Activated T-cell treated with anti-CD3 and anti-CD28 coated beads, Interleukin-2, amount 50 U/mL, for 24 hours (primary cell): Measurements from ENCODE around the gene DCAF12.
"Not testable (repeated sequence)": the region's sequence is repeated elsewhere in the genome, so short reads cannot be mapped to it uniquely, and the experiment has no call there.

Source experiments
- DNase-seq: peaks from one replicate; pipeline ENCODE4 v3.0.0-alpha.2; 2020
- H3K27ac Mint-ChIP-seq: 2 replicates; pipeline ENCODE4 v1.8.0; 2020; ENCODE audit warnings: mild to moderate bottlenecking, mixed read lengths
- H3K27me3 Mint-ChIP-seq: 2 replicates; pipeline ENCODE4 v1.8.0; 2020; ENCODE audit warnings: mixed read lengths
- H3K36me3 Mint-ChIP-seq: 2 replicates; pipeline ENCODE4 v1.8.0; 2020; ENCODE audit warnings: low read depth, mixed read lengths
- H3K4me1 Mint-ChIP-seq: 2 replicates; pipeline ENCODE4 v1.8.0; 2020; ENCODE audit warnings: low read depth, mixed read lengths
- H3K4me3 Mint-ChIP-seq: 2 replicates; pipeline ENCODE4 v1.8.0; 2020; ENCODE audit warnings: mild to moderate bottlenecking, moderate library complexity, mixed read lengths
- H3K9me3 Mint-ChIP-seq: 2 replicates; pipeline ENCODE4 v1.8.0; 2020; ENCODE audit warnings: mixed read lengths

The DCAF12 gene

DNA sequence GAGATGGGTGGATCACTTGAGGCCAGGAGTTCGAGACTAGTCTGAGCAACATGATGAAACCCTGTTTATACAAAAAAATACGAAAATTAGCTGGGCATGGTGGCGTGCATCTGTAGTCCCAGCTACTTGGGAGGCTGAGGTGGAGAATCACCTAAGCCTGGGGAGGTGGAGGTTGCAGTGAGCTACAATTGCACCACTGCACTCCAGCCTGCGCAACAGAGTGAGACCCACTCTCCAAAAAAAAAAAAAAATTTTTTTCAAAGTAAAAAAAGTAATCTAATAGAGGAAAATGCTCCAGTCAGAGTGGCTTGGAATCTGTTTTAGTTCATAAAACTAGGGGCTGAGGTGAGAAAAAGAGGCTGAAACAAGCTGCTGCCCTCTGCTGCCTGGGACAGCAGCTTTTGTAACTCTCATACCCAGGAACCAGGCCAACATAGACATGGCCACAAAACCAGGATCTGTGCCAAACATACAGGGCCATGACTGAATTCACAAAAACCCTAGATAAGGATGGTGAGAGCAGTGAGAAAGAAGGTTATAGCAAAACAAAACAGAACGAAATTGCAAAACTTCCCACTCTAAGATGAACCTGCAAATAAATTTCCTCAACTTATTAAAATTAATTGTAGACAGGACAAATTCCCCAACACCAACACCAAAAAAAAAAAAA is 13.1 kb upstream of the DCAF12 start:
- Mint-ChIP-seq H3K27ac (no peak overlapping the region), H3K9me3 (no peaks in the 10 kb centered on the region), H3K4me1 (peaks cover 2% of the 10 kb centered on the region), H3K36me3 (no peaks in the 10 kb centered on the region), H3K27me3 (no peaks in the 10 kb centered on the region), H3K4me3 (no peak overlapping the region)
- no peak for DNase-seq

DNA sequence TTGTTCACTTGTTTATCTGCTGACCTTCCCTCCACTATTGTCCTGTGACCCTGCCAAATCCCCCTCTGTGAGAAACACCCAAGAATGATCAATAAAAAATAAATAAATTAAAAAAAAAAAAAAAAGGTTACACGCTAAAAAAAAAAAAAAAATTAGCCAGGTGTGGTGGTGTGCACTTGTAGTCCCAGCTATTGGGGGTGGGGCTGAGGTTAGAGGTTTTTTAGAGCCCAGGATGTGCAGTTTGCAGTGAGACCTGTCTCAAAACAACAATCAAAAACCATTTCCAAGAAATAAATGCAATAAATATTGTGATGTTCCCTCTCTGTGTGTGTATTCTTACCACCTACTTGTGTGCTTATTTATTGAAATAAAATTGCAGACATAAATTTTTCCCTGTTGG is 12.1 kb upstream of the DCAF12 start:
- not testable (repeated sequence) for H3K27me3 Mint-ChIP-seq, H3K4me3 Mint-ChIP-seq, H3K36me3 Mint-ChIP-seq, H3K4me1 Mint-ChIP-seq, H3K9me3 Mint-ChIP-seq, H3K27ac Mint-ChIP-seq, DNase-seq

DNA sequence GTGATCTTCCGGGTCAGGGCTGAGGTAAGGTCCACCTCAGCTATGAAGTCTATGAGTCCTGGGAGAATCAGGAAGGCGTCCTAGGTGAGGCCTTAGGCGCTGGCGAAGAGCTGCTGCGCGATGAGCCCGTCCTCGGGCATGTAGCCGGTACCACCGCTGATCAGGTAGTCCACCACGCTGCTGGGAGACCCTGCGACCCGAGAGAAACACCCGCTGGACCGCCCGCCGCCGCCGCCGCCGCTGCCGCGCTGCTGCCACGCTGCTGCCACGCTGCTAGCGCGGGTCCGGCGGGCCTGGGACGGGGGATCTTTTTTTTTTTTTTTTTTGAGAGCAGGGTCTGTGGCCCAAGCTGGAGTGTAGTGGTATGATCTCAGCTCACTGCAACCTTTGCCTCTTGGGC is 8.0 kb upstream of the DCAF12 start:
- Mint-ChIP-seq H3K4me3 (no peak overlapping the region), H3K27me3 (no peaks in the 10 kb centered on the region), H3K4me1 (peaks cover 2% of the 10 kb centered on the region), H3K27ac (no peak overlapping the region), H3K36me3 (no peaks in the 10 kb centered on the region), H3K9me3 (no peaks in the 10 kb centered on the region)
- no peak for DNase-seq

DNA sequence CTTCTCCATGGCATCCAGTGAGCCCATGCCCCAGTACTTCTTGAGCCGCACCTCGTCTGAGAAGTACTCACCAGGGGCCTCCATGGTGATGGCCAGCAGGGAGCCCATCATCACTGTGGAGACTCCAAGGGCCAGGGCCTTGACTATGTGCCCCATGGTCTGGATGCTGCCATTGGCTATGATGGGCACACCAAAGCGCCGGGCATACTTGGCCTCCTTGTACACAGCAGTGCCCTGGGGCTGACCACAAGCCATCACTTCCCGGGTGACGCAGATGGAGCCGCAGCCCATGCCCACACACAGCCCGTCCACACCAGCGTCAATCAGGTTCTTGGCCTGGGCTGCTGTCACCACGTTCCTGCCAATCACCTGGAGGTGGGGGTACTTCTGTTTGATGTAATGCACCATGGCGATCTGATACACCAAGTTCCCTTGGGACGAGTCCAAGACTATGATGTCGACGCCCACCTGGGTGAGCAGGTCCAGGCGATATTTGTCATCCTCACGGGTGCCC is 7.0 kb upstream of the DCAF12 start:
- H3K4me3 Mint-ChIP-seq, result no peak overlapping the region
- DNase-seq, result peak; percentile 2
- H3K36me3 Mint-ChIP-seq, result no peaks in the 10 kb centered on the region
- H3K27ac Mint-ChIP-seq, result no peak overlapping the region
- no peaks in the 10 kb centered on the region for H3K27me3 Mint-ChIP-seq
- H3K4me1 Mint-ChIP-seq, result no peaks in the 10 kb centered on the region
- H3K9me3 Mint-ChIP-seq, result no peaks in the 10 kb centered on the region

DNA sequence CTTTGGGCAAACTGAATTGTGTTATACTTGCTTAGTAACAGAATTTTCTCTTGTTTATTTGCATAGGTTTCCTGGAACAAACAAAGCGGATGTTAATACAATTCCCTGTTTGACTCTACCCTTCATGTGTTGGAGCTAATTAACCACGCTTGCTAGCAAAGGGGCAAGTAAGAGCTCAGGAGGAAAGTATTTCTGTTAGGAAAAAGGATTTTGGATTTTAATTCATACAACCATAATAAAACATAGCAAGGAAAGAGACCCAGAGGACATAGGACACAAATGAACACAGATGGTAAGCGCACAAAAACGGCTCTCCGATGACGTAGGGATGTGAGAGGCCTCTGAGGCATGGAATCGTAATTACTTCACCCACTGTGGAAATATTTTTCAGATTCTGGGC is 5.1 kb upstream of the DCAF12 start:
- Mint-ChIP-seq H3K27ac (no peak overlapping the region), H3K4me3 (no peak overlapping the region), H3K36me3 (peaks cover 2% of the 10 kb centered on the region), H3K9me3 (no peaks in the 10 kb centered on the region), H3K27me3 (no peaks in the 10 kb centered on the region), H3K4me1 (peaks cover 5% of the 10 kb centered on the region)
- DNase-seq, result no peak

DNA sequence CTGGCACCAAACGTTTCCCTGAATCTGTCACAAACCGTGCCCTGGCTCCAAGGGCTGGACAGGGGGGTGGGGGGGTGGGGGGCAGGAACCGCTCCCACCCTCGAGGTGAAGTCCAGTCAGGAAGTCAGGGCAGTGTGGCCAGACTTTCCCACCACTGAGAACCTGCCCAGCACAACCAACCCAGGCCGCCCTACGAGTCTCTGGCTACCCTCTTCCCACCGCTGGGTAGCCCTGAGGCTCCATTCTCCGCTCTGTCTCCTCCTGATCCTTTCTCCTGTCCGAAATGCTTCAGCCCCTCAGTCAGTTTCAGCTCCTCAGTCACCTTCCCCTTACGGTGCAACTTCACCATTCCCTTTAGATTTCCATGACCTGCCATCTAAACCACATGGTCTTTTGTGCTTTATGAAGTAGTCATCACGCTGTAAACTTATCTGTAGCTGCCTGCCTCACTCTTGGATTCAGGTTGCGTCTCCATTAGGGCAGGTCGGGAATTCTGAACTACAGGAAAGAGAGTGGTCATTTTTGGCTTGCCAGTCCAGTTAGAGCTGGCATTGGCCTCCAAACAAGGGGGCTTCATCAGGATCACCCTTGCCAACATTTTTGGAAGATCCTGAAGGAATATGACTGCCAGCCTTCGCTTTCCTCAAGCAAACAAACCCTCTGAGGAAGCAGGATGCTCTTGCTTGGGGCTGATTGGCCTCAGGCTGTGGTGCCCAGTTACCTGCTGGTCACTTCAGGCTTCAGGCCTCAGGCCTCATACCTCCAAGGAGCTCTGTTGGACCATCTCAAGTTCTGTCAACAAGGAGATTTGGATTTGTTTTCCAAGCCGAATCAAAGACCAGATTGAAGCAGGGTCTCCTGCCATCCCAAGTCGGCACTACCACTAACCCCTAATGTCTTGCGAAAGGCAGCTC is 794 bp upstream of the DCAF12 start:
- Mint-ChIP-seq H3K9me3 (no peaks in the 10 kb centered on the region), H3K4me1 (peaks cover 36% of the 10 kb centered on the region), H3K4me3 (peak overlapping the region; percentile 94), H3K36me3 (peaks cover 44% of the 10 kb centered on the region), H3K27me3 (no peaks in the 10 kb centered on the region), H3K27ac (peak overlapping the region; percentile 98)
- DNase-seq, result peak; percentile 24

DNA sequence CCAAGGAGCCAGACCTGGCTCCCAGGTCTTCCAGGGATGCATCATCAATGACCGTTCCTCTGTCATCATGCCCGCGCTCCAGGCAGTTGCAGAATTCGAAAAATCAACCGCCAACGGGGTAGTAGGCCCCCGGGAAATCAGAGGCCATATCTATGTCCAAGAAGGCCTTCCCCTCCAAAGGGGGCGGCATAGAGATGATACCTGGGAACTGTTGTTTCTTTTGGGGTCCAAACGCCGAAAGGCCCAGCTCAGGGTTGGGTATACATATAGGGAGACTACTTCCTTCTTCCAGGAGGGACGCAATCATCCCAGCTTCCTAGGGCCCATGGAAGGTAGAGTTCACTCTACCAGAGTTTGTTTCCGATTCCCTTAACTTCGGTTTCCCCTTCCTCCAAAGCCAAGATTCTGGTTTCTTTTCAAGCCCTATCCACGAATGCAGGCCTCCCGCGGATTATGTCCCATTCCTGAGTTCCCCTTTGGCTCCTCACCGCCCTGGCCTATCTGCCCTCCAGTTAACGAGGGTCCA is 754 bp downstream of the DCAF12 start:
- Mint-ChIP-seq H3K4me1 (peaks cover 48% of the 10 kb centered on the region), H3K9me3 (no peaks in the 10 kb centered on the region), H3K27me3 (no peaks in the 10 kb centered on the region), H3K27ac (peak overlapping the region; percentile 98), H3K4me3 (peak overlapping the region; percentile 94), H3K36me3 (peaks cover 59% of the 10 kb centered on the region)
- peak; percentile 37 for DNase-seq

DNA sequence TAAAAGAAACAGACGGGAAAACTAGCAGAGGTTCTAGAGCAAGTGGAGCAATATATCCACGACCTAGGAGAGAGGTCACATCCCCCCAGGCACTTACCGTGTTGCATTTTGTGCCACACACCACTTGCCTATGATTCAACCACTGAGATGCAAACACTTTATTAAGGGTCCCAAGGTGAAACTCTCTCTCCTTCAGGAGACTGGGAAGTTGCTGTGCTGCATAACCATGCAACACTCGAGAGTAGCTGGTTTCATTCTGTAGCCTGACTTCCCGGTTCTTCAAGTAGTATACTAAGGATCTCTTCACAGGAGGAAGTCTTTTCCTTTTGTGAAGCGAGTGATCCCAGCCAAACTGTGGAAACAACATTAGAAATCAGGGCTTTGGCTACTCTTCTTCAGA is 1.6 kb downstream of the DCAF12 start:
- Mint-ChIP-seq H3K36me3 (peaks cover 65% of the 10 kb centered on the region), H3K9me3 (no peaks in the 10 kb centered on the region), H3K4me1 (peaks cover 50% of the 10 kb centered on the region), H3K4me3 (peak overlapping the region; percentile 94), H3K27me3 (no peaks in the 10 kb centered on the region), H3K27ac (peak overlapping the region; percentile 98)
- DNase-seq, result peak; percentile 9

DNA sequence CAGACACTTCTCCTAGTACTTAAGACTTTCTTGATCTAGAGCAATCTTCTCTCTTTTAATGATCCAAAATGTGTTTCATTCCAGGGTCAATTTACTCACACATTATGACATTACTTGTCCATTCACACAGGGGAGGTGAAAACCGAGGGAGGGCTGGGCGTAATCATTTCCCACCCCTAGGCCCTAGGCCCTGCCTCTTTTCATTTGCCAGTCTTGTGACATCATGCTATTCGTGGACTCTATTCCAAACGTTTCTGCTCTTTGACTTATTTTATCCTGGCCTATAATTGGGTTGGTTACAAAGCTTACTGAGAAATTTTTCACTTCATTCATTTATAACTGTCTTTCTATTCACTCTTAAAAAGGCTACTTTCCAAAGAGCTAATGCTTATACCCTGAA is 2.4 kb downstream of the DCAF12 start:
- Mint-ChIP-seq H3K9me3 (no peaks in the 10 kb centered on the region), H3K4me1 (peaks cover 50% of the 10 kb centered on the region), H3K27ac (peak overlapping the region; percentile 82), H3K27me3 (no peaks in the 10 kb centered on the region), H3K4me3 (peak overlapping the region; percentile 94), H3K36me3 (peaks cover 73% of the 10 kb centered on the region)
- peak; percentile 18 for DNase-seq

DNA sequence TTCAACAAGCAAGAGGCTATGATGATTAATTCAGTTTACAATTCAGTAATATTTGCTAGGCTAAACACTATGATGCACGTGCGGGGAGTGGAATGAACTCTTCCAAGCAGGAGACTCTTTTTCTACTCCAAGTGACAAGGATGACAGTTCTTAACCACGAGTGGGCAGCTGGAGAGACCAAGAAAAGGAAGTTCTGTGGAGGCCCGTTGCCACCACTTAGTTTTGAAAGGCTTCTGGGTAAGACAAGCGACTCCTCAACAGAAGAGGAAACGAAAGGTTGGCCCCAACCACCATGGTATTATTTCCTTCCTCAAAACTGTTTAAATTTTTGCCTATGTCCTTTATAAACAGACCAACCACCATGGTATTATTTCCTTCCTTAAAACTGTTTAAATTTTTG is 2.8 kb downstream of the DCAF12 start:
- H3K27me3 Mint-ChIP-seq, result no peaks in the 10 kb centered on the region
- peaks cover 76% of the 10 kb centered on the region for H3K36me3 Mint-ChIP-seq
- H3K4me3 Mint-ChIP-seq, result peak overlapping the region; percentile 94
- H3K4me1 Mint-ChIP-seq, result peaks cover 50% of the 10 kb centered on the region
- H3K27ac Mint-ChIP-seq, result peak overlapping the region; percentile 82
- DNase-seq, result peak; percentile 32
- no peaks in the 10 kb centered on the region for H3K9me3 Mint-ChIP-seq

DNA sequence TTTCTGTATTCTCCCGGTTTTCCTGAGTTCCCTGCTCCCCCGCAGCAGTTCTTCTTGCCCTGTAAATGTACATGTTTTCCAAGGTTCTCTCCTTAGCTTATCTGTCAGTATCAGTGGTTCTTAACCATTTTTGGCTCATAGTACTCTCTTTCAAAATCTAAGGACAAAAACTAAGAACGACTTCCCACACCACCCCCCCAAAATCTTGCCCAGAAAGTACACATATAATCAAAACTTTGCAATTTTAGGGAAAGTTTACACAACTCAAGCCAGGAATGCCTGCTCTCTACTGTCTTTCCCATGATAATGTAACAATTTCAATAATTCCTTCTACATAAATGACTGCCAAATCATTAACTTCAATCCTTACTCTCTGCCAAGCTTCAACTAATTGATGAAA is 4.5 kb downstream of the DCAF12 start:
- no peak for DNase-seq
- Mint-ChIP-seq H3K4me3 (no peak overlapping the region), H3K36me3 (peaks cover 93% of the 10 kb centered on the region), H3K27ac (no peak overlapping the region), H3K4me1 (peaks cover 45% of the 10 kb centered on the region), H3K27me3 (no peaks in the 10 kb centered on the region), H3K9me3 (no peaks in the 10 kb centered on the region)

DNA sequence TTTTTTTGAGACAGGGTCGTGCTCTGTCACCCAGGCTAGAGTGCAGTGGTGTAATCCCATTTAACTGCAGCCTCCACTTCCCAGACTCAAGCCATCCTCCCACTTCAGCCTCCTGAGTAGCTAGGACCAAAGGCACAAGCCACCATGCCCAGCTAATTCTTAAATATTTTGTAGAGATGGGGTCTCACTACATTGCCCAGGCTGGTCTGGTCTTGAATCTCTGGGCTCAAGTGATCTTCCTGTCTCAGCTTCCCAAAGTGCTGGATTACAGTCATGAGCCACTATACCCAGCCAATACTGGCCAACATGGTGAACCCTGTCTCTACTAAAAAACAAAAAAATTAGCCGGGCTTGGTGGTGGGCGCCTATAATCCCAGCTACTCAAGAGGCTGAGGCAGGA is 6.8 kb downstream of the DCAF12 start:
- Mint-ChIP-seq H3K4me3 (no peak overlapping the region), H3K36me3 (peaks cover 87% of the 10 kb centered on the region), H3K27ac (no peak overlapping the region), H3K4me1 (peaks cover 40% of the 10 kb centered on the region), H3K27me3 (no peaks in the 10 kb centered on the region), H3K9me3 (no peaks in the 10 kb centered on the region)
- no peak for DNase-seq

DNA sequence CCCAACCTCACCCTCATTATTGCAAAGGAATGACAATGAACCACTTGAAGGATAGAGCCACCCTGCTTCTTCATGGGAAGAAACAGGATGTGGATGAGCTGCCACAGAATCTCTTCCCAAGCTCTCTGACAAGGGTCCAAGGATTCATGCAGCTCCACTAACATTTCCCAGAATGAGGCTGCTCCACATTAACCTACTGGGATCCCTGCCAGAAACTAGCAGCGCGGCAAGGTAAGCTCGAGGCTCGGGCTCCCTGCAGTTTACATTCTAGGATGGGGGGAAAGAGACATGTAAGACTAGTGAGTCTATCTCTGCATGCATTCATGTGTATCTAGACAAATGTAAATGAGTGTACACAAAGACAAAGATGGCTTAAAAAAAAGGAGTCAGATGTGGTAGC is 12.1 kb downstream of the DCAF12 start:
- Mint-ChIP-seq H3K4me3 (no peak overlapping the region), H3K4me1 (peaks cover 19% of the 10 kb centered on the region), H3K36me3 (peaks cover 77% of the 10 kb centered on the region), H3K27me3 (no peaks in the 10 kb centered on the region), H3K27ac (no peak overlapping the region), H3K9me3 (no peaks in the 10 kb centered on the region)
- DNase-seq, result no peak

DNA sequence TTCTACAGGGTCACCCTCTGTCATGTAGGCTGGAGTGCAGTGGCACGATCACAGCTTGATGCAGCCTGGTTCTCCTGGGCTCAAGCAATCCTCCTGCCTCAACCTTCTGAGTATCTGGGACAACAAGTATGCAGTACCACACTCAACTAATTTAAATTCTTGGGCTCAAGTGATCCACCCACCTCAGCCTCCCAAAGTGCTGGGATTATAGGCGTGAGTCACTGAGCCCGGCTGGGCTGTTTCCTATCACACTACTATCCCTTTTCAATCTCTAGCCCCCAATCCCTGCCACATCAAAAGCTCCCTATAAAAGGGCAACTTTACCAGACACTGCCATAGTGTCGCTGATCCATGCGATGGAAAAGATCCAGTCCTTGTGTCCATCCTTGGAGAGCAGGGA is 20.4 kb downstream of the DCAF12 start:
- no peaks in the 10 kb centered on the region for H3K9me3 Mint-ChIP-seq
- H3K4me3 Mint-ChIP-seq, result no peak overlapping the region
- H3K27ac Mint-ChIP-seq, result peak overlapping the region; percentile 5
- peaks cover 2% of the 10 kb centered on the region for H3K4me1 Mint-ChIP-seq
- peaks cover 78% of the 10 kb centered on the region for H3K36me3 Mint-ChIP-seq
- no peak for DNase-seq
- H3K27me3 Mint-ChIP-seq, result no peaks in the 10 kb centered on the region

DNA sequence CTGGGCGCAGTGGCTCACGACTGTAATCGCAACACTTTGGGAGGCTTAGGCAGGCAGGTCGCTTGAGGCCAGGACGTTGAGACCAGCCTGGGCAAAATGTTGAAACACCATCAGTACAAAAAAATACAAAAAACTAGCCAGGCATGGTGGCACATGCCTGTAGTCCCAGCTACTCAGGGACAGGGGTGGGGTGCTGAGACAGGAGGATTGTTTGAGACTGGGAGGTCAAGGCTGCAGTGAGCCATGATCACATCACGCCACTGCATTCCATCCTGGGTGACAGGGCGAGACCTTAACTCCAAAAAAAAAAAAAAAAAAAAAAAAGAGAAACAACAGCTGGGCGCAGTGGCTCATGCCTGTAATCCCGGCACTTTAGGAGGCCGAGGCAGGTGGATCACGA is 23.7 kb downstream of the DCAF12 start:
- Mint-ChIP-seq H3K9me3 (no peaks in the 10 kb centered on the region), H3K4me1 (no peaks in the 10 kb centered on the region), H3K27ac (no peak overlapping the region), H3K36me3 (peaks cover 78% of the 10 kb centered on the region), H3K27me3 (no peaks in the 10 kb centered on the region), H3K4me3 (no peak overlapping the region)
- DNase-seq, result no peak
